ENCODE results near the gene HEXIM1.
"Not testable (repeated sequence)": the region's sequence is repeated elsewhere in the genome, so short reads cannot be mapped to it uniquely, and the experiment has no call there.

The HEXIM1 gene

GRCh38 chr17:45112559-45113423 is 35.5 kb upstream of the HEXIM1 start:
- no peak for DNase-seq (ENCODE audit: low spot score)

GRCh38 chr17:45113424-45113754 is 34.9 kb upstream of the HEXIM1 start:
- DNase-seq (ENCODE audit: low spot score), result no peak

- no peak for DNase-seq (ENCODE audit: low spot score)
These were observed 34.0 kb upstream of the HEXIM1 start for GRCh38 chr17:45114117-45114932.

GRCh38 chr17:45115015-45115625 is 33.2 kb upstream of the HEXIM1 start:
- DNase-seq (ENCODE audit: low spot score), result no peak

- no peak for DNase-seq (ENCODE audit: low spot score)
These were observed 32.4 kb upstream of the HEXIM1 start for GRCh38 chr17:45115871-45116270.

GRCh38 chr17:45116434-45117016 is 31.8 kb upstream of the HEXIM1 start:
- peak; percentile 71 for DNase-seq (ENCODE audit: low spot score)

GRCh38 chr17:45117334-45117733 is 30.9 kb upstream of the HEXIM1 start:
- no peak for DNase-seq (ENCODE audit: low spot score)

- DNase-seq (ENCODE audit: low spot score), result no peak
These were observed 30.2 kb upstream of the HEXIM1 start for GRCh38 chr17:45117848-45118646.

- no peak for DNase-seq (ENCODE audit: low spot score)
These were observed 29.6 kb upstream of the HEXIM1 start for GRCh38 chr17:45118691-45119090.

GRCh38 chr17:45119964-45120363 is 28.3 kb upstream of the HEXIM1 start:
- DNase-seq (ENCODE audit: low spot score), result no peak

- DNase-seq (ENCODE audit: low spot score), result no peak
These were observed 27.7 kb upstream of the HEXIM1 start for GRCh38 chr17:45120558-45120957.

GRCh38 chr17:45121055-45121454 is 27.2 kb upstream of the HEXIM1 start:
- no peak for DNase-seq (ENCODE audit: low spot score)

GRCh38 chr17:45123076-45123770 is 25.1 kb upstream of the HEXIM1 start:
- no peak for DNase-seq (ENCODE audit: low spot score)

GRCh38 chr17:45123930-45124796 is 24.1 kb upstream of the HEXIM1 start:
- DNase-seq (ENCODE audit: low spot score), result no peak

GRCh38 chr17:45124797-45125122 is 23.5 kb upstream of the HEXIM1 start:
- not testable (repeated sequence) for DNase-seq (ENCODE audit: low spot score)

GRCh38 chr17:45125509-45125908 is 22.8 kb upstream of the HEXIM1 start:
- DNase-seq (ENCODE audit: low spot score), result no peak

- DNase-seq (ENCODE audit: low spot score), result no peak
These were observed 21.1 kb upstream of the HEXIM1 start for GRCh38 chr17:45127207-45127547.

- DNase-seq (ENCODE audit: low spot score), result no peak
These were observed 20.6 kb upstream of the HEXIM1 start for GRCh38 chr17:45127548-45128300.

GRCh38 chr17:45128331-45128730 is 19.9 kb upstream of the HEXIM1 start:
- no peak for DNase-seq (ENCODE audit: low spot score)
